Measurements from ENCODE around the gene SNTG2.

- no peak for TF ChIP-seq TAF1 (IDR thresholded peaks at IDR 0.05; ENCODE audit: borderline replicate concordance, insufficient read depth, low read length)
- TF ChIP-seq SIN3A (IDR thresholded peaks at IDR 0.05; ENCODE audit: borderline replicate concordance, insufficient read depth, low read length): no peak
- TF ChIP-seq POLR2AphosphoS5 (IDR thresholded peaks at IDR 0.05; ENCODE audit: low read depth, low read length): no peak
- TF ChIP-seq REST (IDR thresholded peaks at IDR 0.05; ENCODE audit: insufficient read depth in 1 of 2, low read depth in 2 of 2, low read length in 2 of 2): no peak
- TF ChIP-seq FOXP2 (optimal IDR thresholded peaks at IDR 0.05; ENCODE audit: borderline replicate concordance, extremely low read depth, extremely low read length, insufficient read depth): no peak
Measured at GRCh38 chr2:980176-980575, 29.5 kb downstream of the SNTG2 start.
